ENCODE results near the gene DOK5. TPM values are rescaled to one million over a fixed set of nuclear protein-coding genes. Genes with fewer than 3 reads are reported as not detected.

The DOK5 gene
- total and polyA plus RNA-seq, 9 of the 15 experiments (the other 6 are each of a cell fraction or from before 2014, with no cell fraction given): not detected

DNA sequence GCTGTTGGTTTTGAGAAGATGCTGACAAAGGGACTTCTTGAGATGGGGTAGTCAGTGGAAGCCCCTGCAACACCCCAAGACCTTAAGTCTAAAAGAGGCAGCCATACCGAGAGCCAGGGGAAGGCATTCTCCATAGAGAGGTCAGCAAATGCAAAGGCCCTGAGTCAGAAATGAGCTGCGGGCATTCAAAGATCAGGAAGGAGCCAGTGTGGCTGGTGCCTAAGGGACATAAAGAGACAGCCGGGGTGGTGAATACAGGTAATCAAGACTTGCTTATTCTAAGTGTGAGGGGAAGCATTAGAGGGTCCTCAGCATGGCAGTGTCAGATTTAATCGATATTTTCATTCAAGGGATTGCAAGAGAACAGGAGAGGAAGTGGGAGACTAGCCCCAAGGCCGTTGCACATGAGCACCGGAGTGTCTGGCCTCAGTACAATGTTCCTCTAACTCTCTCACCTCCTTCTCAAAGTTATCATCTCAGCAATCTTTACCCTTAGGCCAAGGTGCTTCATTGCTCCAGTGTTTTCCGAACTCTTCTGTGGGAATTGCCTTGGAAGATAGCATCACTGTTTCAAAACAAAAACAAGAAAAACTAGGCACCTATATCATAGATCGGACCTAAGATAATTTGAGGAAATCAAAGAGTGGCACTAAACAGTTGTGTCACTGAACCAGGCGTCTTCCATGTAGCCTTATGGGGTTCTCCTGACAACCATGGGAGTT, 173.2 kb downstream of the DOK5 start (continued):
- TF ChIP-seq, protein P1, sequence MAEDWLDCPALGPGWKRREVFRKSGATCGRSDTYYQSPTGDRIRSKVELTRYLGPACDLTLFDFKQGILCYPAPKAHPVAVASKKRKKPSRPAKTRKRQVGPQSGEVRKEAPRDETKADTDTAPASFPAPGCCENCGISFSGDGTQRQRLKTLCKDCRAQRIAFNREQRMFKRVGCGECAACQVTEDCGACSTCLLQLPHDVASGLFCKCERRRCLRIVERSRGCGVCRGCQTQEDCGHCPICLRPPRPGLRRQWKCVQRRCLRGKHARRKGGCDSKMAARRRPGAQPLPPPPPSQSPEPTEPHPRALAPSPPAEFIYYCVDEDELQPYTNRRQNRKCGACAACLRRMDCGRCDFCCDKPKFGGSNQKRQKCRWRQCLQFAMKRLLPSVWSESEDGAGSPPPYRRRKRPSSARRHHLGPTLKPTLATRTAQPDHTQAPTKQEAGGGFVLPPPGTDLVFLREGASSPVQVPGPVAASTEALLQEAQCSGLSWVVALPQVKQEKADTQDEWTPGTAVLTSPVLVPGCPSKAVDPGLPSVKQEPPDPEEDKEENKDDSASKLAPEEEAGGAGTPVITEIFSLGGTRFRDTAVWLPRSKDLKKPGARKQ (CRISPR knock-in tag; IDR thresholded peaks at IDR 0.05): no peak
- TF ChIP-seq ZNF764 (CRISPR knock-in tag; IDR thresholded peaks at IDR 0.05; ENCODE audit: low read depth): no peak
- TF ChIP-seq, protein P2, sequence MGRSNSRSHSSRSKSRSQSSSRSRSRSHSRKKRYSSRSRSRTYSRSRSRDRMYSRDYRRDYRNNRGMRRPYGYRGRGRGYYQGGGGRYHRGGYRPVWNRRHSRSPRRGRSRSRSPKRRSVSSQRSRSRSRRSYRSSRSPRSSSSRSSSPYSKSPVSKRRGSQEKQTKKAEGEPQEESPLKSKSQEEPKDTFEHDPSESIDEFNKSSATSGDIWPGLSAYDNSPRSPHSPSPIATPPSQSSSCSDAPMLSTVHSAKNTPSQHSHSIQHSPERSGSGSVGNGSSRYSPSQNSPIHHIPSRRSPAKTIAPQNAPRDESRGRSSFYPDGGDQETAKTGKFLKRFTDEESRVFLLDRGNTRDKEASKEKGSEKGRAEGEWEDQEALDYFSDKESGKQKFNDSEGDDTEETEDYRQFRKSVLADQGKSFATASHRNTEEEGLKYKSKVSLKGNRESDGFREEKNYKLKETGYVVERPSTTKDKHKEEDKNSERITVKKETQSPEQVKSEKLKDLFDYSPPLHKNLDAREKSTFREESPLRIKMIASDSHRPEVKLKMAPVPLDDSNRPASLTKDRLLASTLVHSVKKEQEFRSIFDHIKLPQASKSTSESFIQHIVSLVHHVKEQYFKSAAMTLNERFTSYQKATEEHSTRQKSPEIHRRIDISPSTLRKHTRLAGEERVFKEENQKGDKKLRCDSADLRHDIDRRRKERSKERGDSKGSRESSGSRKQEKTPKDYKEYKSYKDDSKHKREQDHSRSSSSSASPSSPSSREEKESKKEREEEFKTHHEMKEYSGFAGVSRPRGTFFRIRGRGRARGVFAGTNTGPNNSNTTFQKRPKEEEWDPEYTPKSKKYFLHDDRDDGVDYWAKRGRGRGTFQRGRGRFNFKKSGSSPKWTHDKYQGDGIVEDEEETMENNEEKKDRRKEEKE (IDR thresholded peaks at IDR 0.05; ENCODE audit: borderline replicate concordance in 1 of 2, control insufficient read depth in 1 of 2, low read depth in 2 of 2, low read length in 1 of 2): 0 out of 4 replicates have a peak, but pooled peaks of 1 of the 2 experiments have one; percentile 9

Measured in K562 (cell line).